Motor neuron (in vitro differentiated cells): ENCODE results near the gene RP9. TPM values are rescaled to one million over a fixed set of nuclear protein-coding genes. Genes with fewer than 3 reads are reported as not detected.
A peak's percentile ranks its signal among the peaks of the same experiment; 100 is the strongest.

Source experiments
- ATAC-seq, 8 experiments: fragments of 200-7000 bp; cut with Tn5 transposase; replicated peaks in 6 of 8; 2 replicates each; pipeline ENCODE4 v1.8.0; 2021; ENCODE audit warnings: mild to moderate bottlenecking in 8 of 8, moderate library complexity in 8 of 8
- H3K27ac ChIP-seq, 2 donors: fragments of 250-450 bp; sonication (Bioruptor Pico); 2 replicates each; pipeline ENCODE4 v1.9.0; 2021; ENCODE audit warnings: antibody characterized with exemption in 2 of 2, mild to moderate bottlenecking in 2 of 2, moderate library complexity in 1 of 2
- H3K4me1 ChIP-seq, 2 donors: fragments of 250-450 bp; sonication (Bioruptor Pico); replicated peaks in 1 of 2; 2 replicates each; pipeline ENCODE4 v1.6.1; 2021; ENCODE audit warnings: antibody characterized with exemption in 2 of 2, mild to moderate bottlenecking in 2 of 2, moderate library complexity in 1 of 2
- H3K4me3 ChIP-seq, 5 donors: fragments of 250-450 bp; sonication (Bioruptor Pico); 2 replicates each; pipeline ENCODE4 v1.9.0; 2021; ENCODE audit warnings: antibody characterized with exemption in 5 of 5, mild to moderate bottlenecking in 5 of 5, moderate library complexity in 4 of 5
- WGBS, 10 experiments: fragments of 450-650 bp; shearing (Covaris generic); methylation state at CpG; one replicate each; pipeline ENCODE4 v1.0.0; 2022; 5-methylcytosine and 5-hydroxymethylcytosine counted together
- in situ Hi-C, 9 experiments: fragments of 400-800 bp; cut with MboI; loops; one replicate each; pipeline ENCODE4 v1.15.0; 2021; ENCODE audit warnings: low sequenced_read_pairs in 9 of 9, low pct_unique_long_range_greater_than_20kb in 2 of 9; ENCODE audit not compliant: unreplicated experiment in 9 of 9
- total RNA-seq, 8 experiments: library from RNA; unstranded; fragments of 300-600 nt; gene quantifications; 2 replicates each; pipeline versions ENCODE4 v1.2.3 to v1.2.4, GENCODE V29; 2022

The RP9 gene
- total RNA-seq, 8 experiments from 2014 or later = 10.3 to 30.6 (median 22.9) TPM

DNA sequence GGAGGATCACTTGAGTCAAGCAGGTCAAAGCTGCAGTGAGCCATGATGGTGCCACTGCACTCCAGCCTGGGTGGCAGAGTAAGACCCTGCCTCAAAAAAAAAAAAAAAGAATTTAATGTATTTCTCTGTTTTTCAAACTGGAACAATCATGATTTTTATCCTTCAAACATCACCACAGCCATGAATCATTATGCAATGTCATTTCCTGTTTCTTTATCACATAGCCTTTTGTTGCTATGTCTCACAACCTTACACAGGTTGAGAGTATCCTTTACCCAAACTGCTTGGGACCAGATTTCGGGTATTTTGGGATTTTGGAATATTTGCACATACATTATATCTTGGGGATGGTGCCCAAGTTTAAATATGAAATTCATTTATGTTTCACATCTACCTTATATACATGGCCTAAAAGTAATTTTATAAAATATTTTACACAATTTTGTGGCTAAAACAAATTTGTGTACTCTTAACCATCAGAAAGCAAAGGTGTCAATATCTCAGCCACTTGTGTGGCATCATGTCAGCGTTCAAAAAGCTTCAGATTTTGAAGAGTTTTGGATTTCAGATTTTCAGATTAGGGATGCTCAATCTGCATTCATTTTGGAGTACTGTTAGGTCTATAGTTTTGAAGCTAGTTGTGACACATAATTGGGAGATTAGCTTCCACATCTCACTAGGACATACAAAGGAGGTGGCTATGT is 54.8 kb downstream of the RP9 start:
- in situ Hi-C loops = no loop called here
- WGBS, 10 experiments = 60 to 100% (median 100%) methylated on average over 1 to 2 of the region's 2 CpGs; no CpG with 5 or more reads in 1 of the 10 experiments
- ATAC-seq = no peak
- no peak overlapping the region for H3K27ac ChIP-seq
- no peak overlapping the region for H3K4me3 ChIP-seq
- no peaks in the 10 kb centered on the region for H3K4me1 ChIP-seq

DNA sequence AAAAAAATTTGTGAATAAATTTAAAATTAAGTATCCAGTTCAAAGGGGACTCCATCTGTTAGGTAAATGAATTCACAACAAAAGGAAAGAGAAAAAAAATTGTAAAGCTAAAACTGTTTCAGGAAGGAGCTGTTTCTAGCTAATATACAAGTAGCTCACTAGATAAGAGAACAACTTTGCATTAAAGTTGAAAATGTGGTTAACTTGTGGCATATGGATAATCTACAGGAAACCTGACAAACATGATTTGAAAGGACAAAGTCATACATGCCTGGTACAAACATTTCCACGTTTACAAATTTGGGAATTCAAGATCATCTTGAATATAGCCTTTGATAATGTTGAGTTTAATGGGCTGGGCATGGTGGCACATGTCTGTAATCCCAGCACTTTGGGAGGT is 55.5 kb downstream of the RP9 start:
- Histone ChIP-seq H3K4me3 (no peak overlapping the region), H3K4me1 (no peaks in the 10 kb centered on the region), H3K27ac (no peak overlapping the region)
- 56 to 100% (median 89%) methylated on average over 1 of the region's 1 CpG; no CpG with 5 or more reads in 3 of the 10 experiments for WGBS, 10 experiments
- no peak for ATAC-seq
- in situ Hi-C loops = no loop called here

DNA sequence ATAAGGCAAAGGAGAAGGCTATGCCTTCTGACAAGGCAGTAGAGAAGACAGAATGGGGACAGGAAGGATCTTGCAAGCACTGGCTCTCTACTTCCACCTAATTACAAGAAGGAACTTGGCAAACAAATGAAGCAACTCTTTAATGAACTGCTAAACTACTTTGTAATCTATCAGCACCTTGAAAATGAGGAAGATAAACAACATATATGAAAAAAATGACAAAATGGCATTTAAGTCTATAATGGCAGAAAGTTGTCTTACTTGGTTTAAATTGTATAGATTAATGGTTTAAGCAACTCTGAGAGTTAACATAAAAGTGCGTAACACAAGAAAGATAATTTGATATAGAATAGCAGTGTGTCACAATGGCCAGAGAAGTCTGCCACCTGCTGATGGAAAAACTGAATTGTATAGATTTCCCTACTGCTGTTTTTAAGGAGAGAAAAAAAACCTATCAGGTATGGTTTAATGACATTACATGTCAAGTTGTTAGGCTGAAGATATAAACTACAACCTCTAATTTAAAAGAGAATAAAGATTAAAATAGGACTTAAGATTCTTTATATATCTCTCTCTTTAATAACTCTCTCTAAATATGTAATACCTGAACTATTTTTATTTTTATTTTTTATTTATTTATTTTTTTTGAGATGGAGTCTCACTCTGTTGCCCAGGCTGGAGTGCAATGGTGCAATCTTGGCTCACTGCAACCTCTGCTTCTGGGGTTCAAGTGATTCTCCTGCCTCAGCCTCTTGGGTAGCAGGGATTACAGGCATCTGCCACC is 58.5 kb downstream of the RP9 start:
- ATAC-seq = peak in 4 of 8 experiments; percentile 43 to 71 (median 52)
- Histone ChIP-seq H3K4me1 (no peaks in the 10 kb centered on the region), H3K4me3 (no peak overlapping the region), H3K27ac (no peak overlapping the region)
- 0 to 45% (median 0%) methylated on average over 1 of the region's 1 CpG; no CpG with 5 or more reads in 2 of the 10 experiments for WGBS, 10 experiments
- in situ Hi-C loops = no loop called here

DNA sequence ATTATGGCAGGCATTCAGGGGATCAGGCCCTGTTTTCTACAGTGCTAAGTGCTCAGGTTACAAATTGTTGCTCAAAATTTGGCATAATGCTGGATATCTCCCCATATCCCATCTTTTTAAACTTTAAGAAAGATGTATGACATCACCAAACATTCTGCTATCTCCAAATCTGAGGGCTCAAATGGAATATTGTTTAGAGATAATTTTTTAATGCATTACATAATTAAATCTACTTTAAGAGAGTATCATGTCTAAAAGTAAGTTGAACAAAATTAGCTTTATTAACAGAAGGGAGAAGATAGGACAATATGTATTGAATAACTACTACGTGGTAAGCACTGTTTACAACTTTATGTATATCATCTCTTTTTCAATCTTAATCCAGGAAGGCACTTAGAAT is 60.5 kb downstream of the RP9 start:
- H3K4me1 ChIP-seq = no peaks in the 10 kb centered on the region
- WGBS, 10 experiments = 85 to 100% (median 100%) methylated on average over 1 of the region's 1 CpG; no CpG with 5 or more reads in 2 of the 10 experiments
- in situ Hi-C loops = no loop called here
- no peak for ATAC-seq
- no peak overlapping the region for H3K27ac ChIP-seq
- no peak overlapping the region for H3K4me3 ChIP-seq

DNA sequence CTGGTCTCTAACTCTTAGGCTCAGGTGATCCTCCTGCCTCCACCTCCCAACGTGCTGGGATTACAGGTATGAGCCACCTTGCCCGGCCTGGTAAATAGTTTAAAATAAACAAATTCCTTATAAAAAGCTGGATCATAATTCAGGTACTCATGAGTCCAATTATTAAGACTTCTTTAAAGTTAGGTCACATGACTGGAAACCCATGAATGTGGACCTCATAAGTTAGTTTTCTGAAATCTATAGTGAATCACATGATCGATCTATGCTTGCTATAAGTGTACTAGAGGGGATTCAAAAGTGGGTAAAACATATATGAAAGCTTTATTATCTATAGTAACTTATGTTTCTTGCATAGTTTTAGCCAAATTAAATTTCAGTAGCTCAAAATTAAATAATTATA is 60.9 kb downstream of the RP9 start:
- WGBS, 10 experiments = 74 to 100% (median 100%) methylated on average over 1 to 3 of the region's 3 CpGs; no CpG with 5 or more reads in 2 of the 10 experiments

DNA sequence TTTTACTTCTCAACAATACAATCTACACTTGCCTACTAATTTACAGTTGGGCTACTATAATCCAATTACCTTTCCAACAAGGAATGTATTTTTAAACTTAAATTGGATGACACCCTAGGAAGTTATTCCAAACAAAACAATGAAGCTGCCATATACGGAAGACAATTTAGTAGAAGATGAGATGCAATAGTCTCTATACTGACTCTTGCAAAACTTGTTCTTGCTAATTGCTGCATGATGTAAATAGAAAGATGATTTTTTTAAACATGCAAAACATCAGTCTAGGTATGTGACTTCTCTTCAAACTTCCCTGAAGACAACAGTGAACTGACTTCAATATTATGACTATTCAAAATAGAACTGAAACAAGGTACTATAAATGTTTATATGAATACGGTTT is 64.2 kb downstream of the RP9 start:
- no peak for ATAC-seq
- WGBS, 10 experiments = 0 to 85% (median 67%) methylated on average over 1 to 2 of the region's 2 CpGs; no CpG with 5 or more reads in 1 of the 10 experiments
- in situ Hi-C loops = no loop called here

More for the DNA sequence above, 60.9 kb downstream of the RP9 start:
- H3K4me1 ChIP-seq = no peaks in the 10 kb centered on the region
- H3K4me3 ChIP-seq = no peak overlapping the region
- no peak for ATAC-seq
- H3K27ac ChIP-seq = no peak overlapping the region
- in situ Hi-C loops = no loop called here

More for the DNA sequence above, 64.2 kb downstream of the RP9 start:
- no peak overlapping the region for H3K27ac ChIP-seq
- peaks cover 4 to 8% of the 10 kb centered on the region in 2 donors for H3K4me1 ChIP-seq
- H3K4me3 ChIP-seq = no peak overlapping the region

Other genes with a start within 250 kb of the RP9 start
- 10 to 100 TPM; 20.9 to 62.4 (median 28.3) TPM for gene KBTBD2, start 217.6 kb downstream of the RP9 start, total RNA-seq
- 100 to 1,000 TPM in 1 of 8 experiments, 10 to 100 TPM in 7; 28.9 to 100 (median 40.4) TPM for gene FKBP9, start 152.0 kb downstream of the RP9 start, total RNA-seq
- gene NT5C3A, start 46.6 kb downstream of the RP9 start, total RNA-seq = 100 to 1,000 TPM in 1 of 8 experiments, 10 to 100 TPM in 7; 32.1 to 106 (median 38.2) TPM
- 10 to 100 TPM; 11.4 to 43.5 (median 22.8) TPM for gene BBS9, start 20.2 kb upstream of the RP9 start, total RNA-seq